ENCODE measurements around the gene P4HB. TPM values are rescaled to one million over a fixed set of nuclear protein-coding genes. Genes with fewer than 3 reads are reported as not detected.

P4HB gene
- total and polyA plus RNA-seq, 7 experiments from 2014 or later = 161 to 568 (median 285) TPM

DNA sequence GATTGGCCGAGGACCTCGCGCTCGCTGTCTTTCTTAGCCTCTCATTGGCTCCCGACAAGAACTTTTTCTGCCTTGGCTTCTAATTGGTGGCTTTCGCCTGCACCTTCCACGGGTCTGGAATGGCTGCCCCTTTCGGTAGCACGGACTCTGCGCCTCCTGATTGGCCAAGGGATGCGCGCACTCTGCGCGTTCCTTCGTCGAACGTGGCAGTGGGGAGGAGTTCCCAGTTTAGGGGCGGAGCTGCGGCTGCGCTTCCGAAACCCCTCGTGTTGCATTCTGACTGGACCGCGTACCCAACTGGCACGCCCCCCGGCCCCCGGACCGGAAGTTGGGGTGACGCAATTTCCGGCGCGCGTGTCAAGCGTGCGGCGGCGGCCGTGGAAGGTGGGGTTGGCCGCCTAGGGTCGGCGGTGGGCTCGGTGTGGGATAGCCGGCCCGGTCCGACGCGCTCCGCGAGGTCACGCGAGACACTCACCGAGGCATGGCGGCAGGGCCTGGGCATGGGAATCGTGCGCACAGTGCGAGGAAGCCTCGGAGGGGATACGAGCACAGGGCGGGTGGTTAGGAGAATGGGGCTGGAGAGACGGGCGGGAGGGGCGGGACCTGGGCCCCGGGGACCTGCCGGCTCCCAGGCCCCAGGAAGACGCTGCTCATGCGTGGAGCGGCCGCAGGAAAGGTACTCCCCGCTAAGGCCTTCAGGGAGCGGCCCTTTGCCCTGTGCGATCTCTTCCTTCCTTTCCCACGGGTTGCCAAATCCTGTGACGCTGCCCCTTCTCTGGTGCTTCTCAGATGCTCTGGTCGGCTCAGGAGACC lies 627 bp upstream of the P4HB start:
- intact Hi-C loops (cut with micrococcal nuclease) = loop anchor here (1.0 to 10.0 kb wide), 24 partner anchors 9 to 1406 kb away; partner anchors contain the start of genes ACTG1 (in 2 of the 2), ALYREF (in 2 of the 2), ANAPC11 (in 2 of the 2) and ARL16 (in 2 of the 2)
- peaks cover 20 to 27% of the 10 kb centered on the region in 2 donors for H3K4me1 ChIP-seq (ENCODE audit: control insufficient read depth in 2 of 2, insufficient read depth in 2 of 2, low read length in 2 of 2)
- peaks cover 19 to 53% (median 43%) of the 10 kb centered on the region in 7 donors for H3K4me1 Mint-ChIP-seq
- peak overlapping the region; percentile 83 for H3K4me3 ChIP-seq (ENCODE audit: low read length)
- peak overlapping the region; percentile 89 to 100 (median 98) for H3K27ac Mint-ChIP-seq
- H3K4me3 Mint-ChIP-seq = peak overlapping the region; percentile 81 to 99 (median 90)
- H3K36me3 ChIP-seq (ENCODE audit: control insufficient read depth in 2 of 3, insufficient read depth in 3 of 3, low read length in 3 of 3) = peaks cover 0 to 24% (median 6%) of the 10 kb centered on the region in 3 experiments
- H3K9me3 Mint-ChIP-seq = peaks cover 0 to 10% (median 0%) of the 10 kb centered on the region in 11 donors
- H3K9me3 ChIP-seq (ENCODE audit: control insufficient read depth in 2 of 3, low read length in 3 of 3) = no peaks in the 10 kb centered on the region
- CTCF ChIA-PET = no interaction called here
- DNase-seq (peak; percentile 98 to 100 (median 100)), ATAC-seq (peak; percentile 91)
- peaks cover 0 to 23% (median 4%) of the 10 kb centered on the region in 5 donors for H3K36me3 Mint-ChIP-seq
- POLR2A ChIA-PET = interaction anchor here (0.6 to 3.8 kb wide), 7 partner anchors 10 to 822 kb away, joined by 3 to 62 read pairs (median 3); partner anchors contain the start of genes ARHGDIA, ARL16, HGS and PPP1R27
- H3K27me3 Mint-ChIP-seq = peaks cover 0 to 5% (median 0%) of the 10 kb centered on the region in 5 donors
- H3K27ac ChIP-seq (ENCODE audit: low read depth, low read length) = peak overlapping the region; percentile 95
- H3K27me3 ChIP-seq (ENCODE audit: control insufficient read depth in 2 of 2, insufficient read depth in 2 of 2, low read length in 2 of 2) = no peaks in the 10 kb centered on the region

DNA sequence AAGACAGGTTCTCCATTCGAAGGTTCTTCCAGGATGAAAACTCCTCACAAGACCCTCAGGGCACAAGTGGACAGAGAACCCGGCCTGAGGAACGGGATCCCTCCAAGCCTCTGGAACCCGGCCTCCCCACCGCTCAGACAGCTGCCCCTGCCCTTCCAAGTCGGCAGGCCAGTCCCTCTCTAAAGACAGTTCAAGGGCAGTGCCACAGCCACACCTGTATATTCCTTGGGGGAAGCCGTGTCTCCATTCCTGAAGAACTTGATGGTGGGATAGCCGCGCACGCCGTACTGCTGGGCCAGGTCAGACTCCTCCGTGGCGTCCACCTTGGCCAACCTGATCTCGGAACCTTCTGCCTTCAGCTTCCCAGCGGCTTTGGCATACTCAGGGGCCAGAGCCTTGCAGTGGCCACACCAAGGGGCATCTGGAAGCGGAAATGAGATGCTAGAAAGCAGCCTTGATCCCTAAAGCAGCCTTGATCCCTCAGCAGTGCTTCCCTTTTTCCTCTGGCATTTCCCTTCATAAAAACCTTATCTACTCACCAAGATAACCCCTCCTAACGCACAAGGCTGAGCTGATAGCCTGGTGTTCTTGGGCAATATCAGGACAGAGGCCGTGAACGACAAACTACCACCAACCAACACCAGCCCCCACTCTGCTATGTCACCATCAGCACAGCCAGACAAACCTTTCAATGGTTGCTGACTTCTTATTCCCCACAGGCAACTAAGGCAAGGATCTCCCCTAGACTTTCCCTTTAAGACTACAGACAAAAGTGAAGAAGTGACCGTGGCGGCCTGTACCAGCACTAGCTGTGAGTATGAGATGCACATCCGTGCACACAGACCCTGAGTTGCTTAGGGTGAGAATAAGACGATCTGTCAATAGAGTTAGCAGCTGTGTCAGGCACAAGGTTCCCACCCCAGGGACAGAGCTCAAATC lies 1.1 kb downstream of the P4HB start:
- H3K4me1 ChIP-seq (ENCODE audit: control insufficient read depth in 2 of 2, insufficient read depth in 2 of 2, low read length in 2 of 2) = peaks cover 20 to 27% of the 10 kb centered on the region in 2 donors
- H3K36me3 ChIP-seq (ENCODE audit: control insufficient read depth in 2 of 3, insufficient read depth in 3 of 3, low read length in 3 of 3) = peaks cover 6 to 41% (median 9%) of the 10 kb centered on the region in 3 experiments
- Mint-ChIP-seq H3K4me1 (peaks cover 19 to 52% (median 43%) of the 10 kb centered on the region in 7 donors), H3K27me3 (peaks cover 0 to 5% (median 0%) of the 10 kb centered on the region in 5 donors), H3K36me3 (peaks cover 0 to 30% (median 4%) of the 10 kb centered on the region in 5 donors), H3K9me3 (peaks cover 0 to 10% (median 0%) of the 10 kb centered on the region in 11 donors), H3K4me3 (peak overlapping the region; percentile 81 to 93 (median 90)), H3K27ac (peak overlapping the region; percentile 42 to 98 (median 83))
- CTCF ChIA-PET = interaction anchor here (0.5 kb wide), 1 partner anchor 282 kb away, joined by 3 read pairs; no protein-coding TSS in a partner anchor
- H3K27me3 ChIP-seq (ENCODE audit: control insufficient read depth in 2 of 2, insufficient read depth in 2 of 2, low read length in 2 of 2) = no peaks in the 10 kb centered on the region
- ATAC-seq (no peak), DNase-seq (peak in 1 of 9 donors; percentile 19)
- peak overlapping the region; percentile 86 for H3K27ac ChIP-seq (ENCODE audit: low read depth, low read length)
- no peaks in the 10 kb centered on the region for H3K9me3 ChIP-seq (ENCODE audit: control insufficient read depth in 2 of 3, low read length in 3 of 3)
- intact Hi-C loops (cut with micrococcal nuclease) = no loop called here
- POLR2A ChIA-PET = interaction anchor here (0.6 to 1.9 kb wide), 6 partner anchors 11 to 202 kb away, joined by 3 to 18 read pairs (median 4); partner anchors contain the start of genes ARHGDIA and MAFG
- H3K4me3 ChIP-seq (ENCODE audit: low read length) = peak overlapping the region; percentile 65

DNA sequence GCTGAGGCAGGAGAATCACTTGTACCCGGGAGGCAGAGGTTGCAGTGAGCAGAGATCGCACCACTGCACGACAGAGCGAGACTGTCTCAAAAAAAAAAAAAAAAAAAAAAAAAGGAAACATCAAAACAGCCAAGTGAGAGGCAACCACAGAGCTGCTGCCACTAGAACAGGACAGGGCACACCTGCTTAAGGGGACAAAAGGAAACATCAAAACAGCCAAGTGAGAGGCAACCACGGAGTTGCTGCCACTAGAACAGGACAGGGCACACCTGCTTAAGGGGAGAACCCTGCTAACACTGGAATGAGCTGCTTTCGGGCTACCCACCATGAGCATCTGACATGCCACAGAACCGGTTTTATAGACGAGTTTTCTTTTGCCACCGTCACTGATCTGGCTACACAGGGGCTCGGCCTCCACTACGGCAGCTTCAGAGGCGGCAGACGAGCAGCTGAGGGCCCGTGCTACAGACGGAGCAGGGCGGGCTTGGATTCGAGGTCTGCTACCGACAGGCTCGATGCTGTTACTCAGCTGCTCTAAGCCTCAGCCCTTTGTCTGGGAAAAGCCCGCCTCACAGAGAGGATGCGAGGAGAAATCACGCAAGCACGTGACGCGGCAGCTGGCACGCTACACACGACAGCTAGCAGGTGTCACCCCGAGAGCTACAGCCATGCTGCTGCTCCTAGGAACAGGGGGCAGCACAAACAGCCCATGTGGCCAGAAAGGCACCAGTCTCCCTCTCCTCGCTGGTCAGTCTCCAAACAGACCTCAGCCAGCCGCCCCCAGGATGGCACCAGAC lies 2.0 kb downstream of the P4HB start:
- intact Hi-C loops (cut with micrococcal nuclease) = no loop called here
- Histone ChIP-seq H3K27ac (ENCODE audit: low read depth, low read length) (peak overlapping the region; percentile 86), H3K27me3 (ENCODE audit: control insufficient read depth in 2 of 2, insufficient read depth in 2 of 2, low read length in 2 of 2) (no peaks in the 10 kb centered on the region), H3K4me1 (ENCODE audit: control insufficient read depth in 2 of 2, insufficient read depth in 2 of 2, low read length in 2 of 2) (peaks cover 20 to 27% of the 10 kb centered on the region in 2 donors), H3K9me3 (ENCODE audit: control insufficient read depth in 2 of 3, low read length in 3 of 3) (no peaks in the 10 kb centered on the region), H3K4me3 (ENCODE audit: low read length) (no peak overlapping the region), H3K36me3 (ENCODE audit: control insufficient read depth in 2 of 3, insufficient read depth in 3 of 3, low read length in 3 of 3) (peaks cover 9 to 42% (median 9%) of the 10 kb centered on the region in 3 experiments)
- Mint-ChIP-seq H3K36me3 (peaks cover 0 to 29% (median 5%) of the 10 kb centered on the region in 5 donors), H3K27me3 (peaks cover 0 to 5% (median 0%) of the 10 kb centered on the region in 5 donors), H3K9me3 (peaks cover 0 to 8% (median 0%) of the 10 kb centered on the region in 11 donors), H3K4me3 (peak overlapping the region; percentile 27 to 91 (median 88)), H3K4me1 (peaks cover 15 to 47% (median 35%) of the 10 kb centered on the region in 7 donors), H3K27ac (peak overlapping the region in 2 of 9 donors; percentile 5 to 31)
- DNase-seq (no peak), ATAC-seq (no peak)
- ChIA-PET CTCF (interaction anchor here (0.6 kb wide), 1 partner anchor 547 kb away, joined by 4 read pairs; no protein-coding TSS in a partner anchor), POLR2A (interaction anchor here (1.0 to 1.9 kb wide), 2 partner anchors 12 to 69 kb away, joined by 5 to 18 read pairs; partner anchors contain the start of genes ARHGDIA and MAFG)

DNA sequence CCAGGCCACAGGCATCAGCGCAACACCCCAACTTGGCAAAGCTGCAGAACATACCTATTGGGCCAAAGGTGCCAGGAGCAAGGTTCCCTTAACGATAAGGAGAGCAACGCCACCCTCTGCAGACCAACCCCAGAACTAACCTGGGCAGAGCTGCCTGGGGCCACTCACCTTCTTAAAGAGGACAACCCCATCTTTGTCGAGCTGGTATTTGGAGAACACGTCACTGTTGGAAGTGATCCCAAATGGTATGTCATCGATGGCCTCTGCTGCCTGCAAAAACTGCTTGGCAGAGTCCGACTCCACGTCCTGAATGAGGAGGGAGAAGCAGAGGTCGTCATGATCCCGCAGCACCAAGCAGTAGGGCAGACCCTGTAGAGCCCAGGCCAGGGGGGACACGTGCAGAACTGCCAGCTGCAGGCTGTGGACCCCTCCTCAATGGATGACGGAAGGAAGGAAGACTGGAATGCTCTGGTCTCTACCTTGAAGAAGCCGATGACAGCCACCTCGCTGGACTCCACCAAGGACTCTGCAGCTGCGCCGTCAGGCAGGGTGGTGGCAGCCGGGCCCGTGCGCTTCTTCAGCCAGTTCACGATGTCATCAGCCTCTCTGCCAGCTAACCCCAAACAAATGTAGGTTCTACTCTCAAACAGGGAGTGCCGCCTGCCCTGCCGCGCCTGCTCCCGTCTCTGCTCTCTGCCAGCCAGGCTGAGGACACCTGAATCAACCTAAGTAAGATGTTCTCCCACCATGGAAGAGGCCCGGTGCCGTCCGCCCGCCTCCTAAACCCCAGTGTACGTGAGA lies 5.2 kb downstream of the P4HB start:
- H3K27me3 ChIP-seq (ENCODE audit: control insufficient read depth in 2 of 2, insufficient read depth in 2 of 2, low read length in 2 of 2) = no peaks in the 10 kb centered on the region
- POLR2A ChIA-PET = interaction anchor here (0.7 to 1.9 kb wide), 4 partner anchors 15 to 333 kb away, joined by 3 to 15 read pairs (median 4); partner anchors contain the start of genes ARHGDIA and DCXR
- Mint-ChIP-seq H3K36me3 (peaks cover 0 to 31% (median 5%) of the 10 kb centered on the region in 5 donors), H3K4me3 (no peak overlapping the region), H3K27ac (no peak overlapping the region), H3K4me1 (peaks cover 7 to 32% (median 26%) of the 10 kb centered on the region in 7 donors), H3K27me3 (no peaks in the 10 kb centered on the region), H3K9me3 (no peaks in the 10 kb centered on the region)
- H3K9me3 ChIP-seq (ENCODE audit: control insufficient read depth in 2 of 3, low read length in 3 of 3) = no peaks in the 10 kb centered on the region
- H3K4me1 ChIP-seq (ENCODE audit: control insufficient read depth in 2 of 2, insufficient read depth in 2 of 2, low read length in 2 of 2) = peaks cover 11 to 17% of the 10 kb centered on the region in 2 donors
- DNase-seq (no peak), ATAC-seq (peak; percentile 30)
- no peak overlapping the region for H3K27ac ChIP-seq (ENCODE audit: low read depth, low read length)
- H3K4me3 ChIP-seq (ENCODE audit: low read length) = no peak overlapping the region
- peaks cover 13 to 62% (median 13%) of the 10 kb centered on the region in 3 experiments for H3K36me3 ChIP-seq (ENCODE audit: control insufficient read depth in 2 of 3, insufficient read depth in 3 of 3, low read length in 3 of 3)
- intact Hi-C loops (cut with micrococcal nuclease) = no loop called here
- CTCF ChIA-PET = interaction anchor here (0.6 kb wide), 1 partner anchor 760 kb away, joined by 5 read pairs; no protein-coding TSS in a partner anchor

DNA sequence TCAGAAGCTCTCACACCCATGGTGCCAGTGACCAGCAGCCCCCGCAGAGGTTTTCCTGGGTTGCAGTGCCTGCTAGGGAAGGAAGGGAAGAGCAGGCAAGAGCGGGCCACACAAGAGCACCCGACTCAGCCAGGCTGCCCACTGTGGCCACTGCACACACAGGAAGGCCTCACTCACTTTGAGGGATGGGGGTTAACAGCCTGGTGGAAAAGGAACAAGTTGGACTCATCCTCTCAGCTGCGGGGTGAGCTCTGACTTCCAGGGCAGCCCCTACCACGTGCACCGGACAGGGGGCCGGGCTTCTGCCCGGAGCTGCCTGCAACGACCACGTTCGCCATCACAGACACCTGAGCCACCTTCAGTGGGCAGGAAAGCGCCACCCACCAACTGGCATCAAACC lies 8.1 kb downstream of the P4HB start:
- Mint-ChIP-seq H3K36me3 (peaks cover 0 to 21% (median 4%) of the 10 kb centered on the region in 5 donors), H3K9me3 (no peaks in the 10 kb centered on the region), H3K4me1 (peaks cover 0 to 13% (median 4%) of the 10 kb centered on the region in 7 donors), H3K27me3 (no peaks in the 10 kb centered on the region), H3K4me3 (no peak overlapping the region), H3K27ac (peak overlapping the region in 1 of 9 donors; percentile 72)
- intact Hi-C loops (cut with micrococcal nuclease) = no loop called here
- Histone ChIP-seq H3K36me3 (ENCODE audit: control insufficient read depth in 2 of 3, insufficient read depth in 3 of 3, low read length in 3 of 3) (peaks cover 7 to 62% (median 13%) of the 10 kb centered on the region in 3 experiments), H3K4me1 (ENCODE audit: control insufficient read depth in 2 of 2, insufficient read depth in 2 of 2, low read length in 2 of 2) (no peaks in the 10 kb centered on the region), H3K27ac (ENCODE audit: low read depth, low read length) (no peak overlapping the region), H3K9me3 (ENCODE audit: control insufficient read depth in 2 of 3, low read length in 3 of 3) (no peaks in the 10 kb centered on the region), H3K4me3 (ENCODE audit: low read length) (no peak overlapping the region), H3K27me3 (ENCODE audit: control insufficient read depth in 2 of 2, insufficient read depth in 2 of 2, low read length in 2 of 2) (no peaks in the 10 kb centered on the region)
- POLR2A ChIA-PET = interaction anchor here (2.5 kb wide), 1 partner anchor 19 kb away, joined by 7 read pairs; the partner anchor contains the start of gene MCRIP1
- DNase-seq (no peak), ATAC-seq (no peak)
- CTCF ChIA-PET = no interaction called here

Measured in naive thymus-derived CD4-positive, alpha-beta T cell (primary cell).